ENCODE measurements around the gene TFAP2E.

The TFAP2E gene

GRCh38 chr1:35564037-35564883 lies 8.9 kb upstream of the TFAP2E start:
- Histone ChIP-seq H3F3A (ENCODE audit: control insufficient read depth, insufficient read depth) (no peaks in the 10 kb centered on the region), H3K9me2 (replicated peaks; ENCODE audit: control insufficient read depth, low read length) (no peaks in the 10 kb centered on the region), H3K79me2 (ENCODE audit: control insufficient read depth, low read length) (no peaks in the 10 kb centered on the region), H3K4me1 (ENCODE audit: control insufficient read depth, low read length) (no peaks in the 10 kb centered on the region), H3K4me2 (ENCODE audit: low read length) (no peak overlapping the region), H4K20me1 (ENCODE audit: control insufficient read depth, insufficient read depth, low read depth, low read length) (peaks cover 6% of the 10 kb centered on the region; the same call in 1 of the 2 replicates), H3K27me3 (ENCODE audit: control insufficient read depth, low read length) (no peaks in the 10 kb centered on the region), H3K4me3 (ENCODE audit: low read length) (no peak overlapping the region), H3K36me3 (ENCODE audit: control insufficient read depth, low read length) (peaks cover 14% of the 10 kb centered on the region), H3K27ac (ENCODE audit: low read depth, low read length) (no peak overlapping the region), H3K9me3 (ENCODE audit: control insufficient read depth, insufficient read depth, low read length) (no peaks in the 10 kb centered on the region)
- no peak for TF ChIP-seq EZH2phosphoT487 (IDR thresholded peaks at IDR 0.05; ENCODE audit: borderline replicate concordance, low read length)
- TF ChIP-seq CTCF (IDR thresholded peaks at IDR 0.05; ENCODE audit: low read depth, low read length, poor library complexity, severe bottlenecking), result peak; percentile 90

- H3K4me2 ChIP-seq (ENCODE audit: low read length), result no peak overlapping the region
- TF ChIP-seq EZH2phosphoT487 (IDR thresholded peaks at IDR 0.05; ENCODE audit: borderline replicate concordance, low read length) (no peak), CTCF (IDR thresholded peaks at IDR 0.05; ENCODE audit: low read depth, low read length, poor library complexity, severe bottlenecking) (peak; percentile 19)
- H3K36me3 ChIP-seq (ENCODE audit: control insufficient read depth, low read length), result peaks cover 14% of the 10 kb centered on the region
- no peaks in the 10 kb centered on the region for H3K4me1 ChIP-seq (ENCODE audit: control insufficient read depth, low read length)
- no peaks in the 10 kb centered on the region for H3K27me3 ChIP-seq (ENCODE audit: control insufficient read depth, low read length)
- no peaks in the 10 kb centered on the region for H3K79me2 ChIP-seq (ENCODE audit: control insufficient read depth, low read length)
- H3K4me3 ChIP-seq (ENCODE audit: low read length), result no peak overlapping the region
- H3K9me3 ChIP-seq (ENCODE audit: control insufficient read depth, insufficient read depth, low read length), result no peaks in the 10 kb centered on the region
- no peak overlapping the region for H3K27ac ChIP-seq (ENCODE audit: low read depth, low read length)
- H4K20me1 ChIP-seq (ENCODE audit: control insufficient read depth, insufficient read depth, low read depth, low read length), result peaks cover 9% of the 10 kb centered on the region; the same call in 1 of the 2 replicates
- H3F3A ChIP-seq (ENCODE audit: control insufficient read depth, insufficient read depth), result no peaks in the 10 kb centered on the region
- H3K9me2 ChIP-seq (replicated peaks; ENCODE audit: control insufficient read depth, low read length), result no peaks in the 10 kb centered on the region
Measured at GRCh38 chr1:35564884-35565741, 8.0 kb upstream of the TFAP2E start.

GRCh38 chr1:35565742-35566133 lies 7.4 kb upstream of the TFAP2E start:
- H3K9me2 ChIP-seq (replicated peaks; ENCODE audit: control insufficient read depth, low read length), result no peaks in the 10 kb centered on the region
- no peak overlapping the region for H3K4me3 ChIP-seq (ENCODE audit: low read length)
- TF ChIP-seq EZH2phosphoT487 (IDR thresholded peaks at IDR 0.05; ENCODE audit: borderline replicate concordance, low read length), result no peak
- TF ChIP-seq CTCF (IDR thresholded peaks at IDR 0.05; ENCODE audit: low read depth, low read length, poor library complexity, severe bottlenecking), result no peak
- H3K27ac ChIP-seq (ENCODE audit: low read depth, low read length), result no peak overlapping the region
- no peaks in the 10 kb centered on the region for H3F3A ChIP-seq (ENCODE audit: control insufficient read depth, insufficient read depth)
- H3K27me3 ChIP-seq (ENCODE audit: control insufficient read depth, low read length), result no peaks in the 10 kb centered on the region
- H3K4me2 ChIP-seq (ENCODE audit: low read length), result no peak overlapping the region
- no peaks in the 10 kb centered on the region for H3K79me2 ChIP-seq (ENCODE audit: control insufficient read depth, low read length)
- H3K9me3 ChIP-seq (ENCODE audit: control insufficient read depth, insufficient read depth, low read length), result no peaks in the 10 kb centered on the region
- peaks cover 9% of the 10 kb centered on the region; the same call in 1 of the 2 replicates for H4K20me1 ChIP-seq (ENCODE audit: control insufficient read depth, insufficient read depth, low read depth, low read length)
- H3K4me1 ChIP-seq (ENCODE audit: control insufficient read depth, low read length), result no peaks in the 10 kb centered on the region
- peaks cover 14% of the 10 kb centered on the region for H3K36me3 ChIP-seq (ENCODE audit: control insufficient read depth, low read length)

Data from DOHH2 (cell line).